Medulla oblongata (tissue), 1 donor: ENCODE results near the gene ADAMTS17.
"Not testable (repeated sequence)": the region's sequence is repeated elsewhere in the genome, so short reads cannot be mapped to it uniquely, and the experiment has no call there.

Source experiments
- DNase-seq: peaks from one replicate; pipeline ENCODE4 v3.0.0-alpha.2; 2015; ENCODE audit errors: extremely low spot score

Gene ADAMTS17

DNA sequence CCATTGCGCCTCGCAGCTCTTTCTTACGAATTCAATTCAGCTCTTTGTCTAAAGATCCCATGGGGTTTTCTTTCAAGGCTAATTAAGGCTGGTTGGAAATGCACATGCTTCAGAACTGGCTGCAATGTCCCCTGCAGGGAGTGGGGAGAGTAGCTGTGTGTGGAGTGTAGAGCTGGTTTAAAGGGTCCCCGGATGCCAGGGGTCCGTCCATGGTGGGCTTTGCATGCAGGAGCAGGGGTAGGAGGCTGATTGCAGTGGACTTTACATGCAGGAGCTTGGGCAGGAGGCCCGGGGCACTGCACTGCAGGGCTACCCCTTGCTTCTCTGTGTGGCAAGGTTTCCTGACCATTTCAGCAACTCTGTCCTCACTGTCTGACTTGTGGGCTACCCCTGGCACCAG is 346.9 kb downstream of the ADAMTS17 start:
- DNase-seq = no peak

DNA sequence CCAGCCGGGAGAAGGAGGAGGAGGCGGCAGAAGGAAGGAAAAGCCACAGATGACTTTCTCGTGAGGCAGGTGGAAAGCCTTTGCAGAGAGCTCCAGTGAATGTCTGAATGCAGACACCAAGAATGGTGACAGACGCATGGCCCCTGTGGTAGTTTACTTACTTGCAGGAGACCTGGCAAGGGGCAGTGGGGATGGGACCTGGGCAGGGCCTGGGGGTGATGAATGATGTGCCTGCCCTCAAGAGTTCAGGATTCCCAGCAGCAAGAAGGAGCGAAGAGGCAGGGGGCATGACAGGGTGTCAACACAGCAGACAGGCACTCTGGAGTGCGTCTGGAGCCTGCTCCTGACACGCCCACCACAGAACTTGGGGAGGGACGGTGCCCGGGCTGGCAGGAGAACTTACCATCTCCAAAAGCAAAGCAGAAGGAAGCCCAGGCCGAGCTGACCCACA is 348.1 kb downstream of the ADAMTS17 start:
- DNase-seq = no peak

DNA sequence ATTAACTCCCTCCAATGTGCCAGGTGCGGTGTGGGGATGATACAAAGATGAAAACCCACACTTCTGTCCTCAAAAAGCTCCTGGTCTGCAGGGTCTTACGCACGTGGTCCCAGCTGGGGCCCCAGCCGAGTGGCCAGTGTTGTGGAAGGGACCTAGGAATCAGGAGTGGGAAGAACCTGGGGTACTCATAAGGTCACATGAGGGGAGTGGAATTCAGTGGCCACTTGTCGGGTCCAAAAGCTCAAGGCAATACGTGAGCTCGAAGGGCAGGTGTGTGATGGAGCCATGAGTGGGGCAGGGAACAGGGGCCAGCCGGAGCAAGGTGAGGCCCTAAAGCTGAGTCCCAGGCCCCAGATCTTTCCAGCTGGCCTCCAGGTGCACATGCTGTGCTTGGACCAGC is 348.5 kb downstream of the ADAMTS17 start:
- DNase-seq = no peak

DNA sequence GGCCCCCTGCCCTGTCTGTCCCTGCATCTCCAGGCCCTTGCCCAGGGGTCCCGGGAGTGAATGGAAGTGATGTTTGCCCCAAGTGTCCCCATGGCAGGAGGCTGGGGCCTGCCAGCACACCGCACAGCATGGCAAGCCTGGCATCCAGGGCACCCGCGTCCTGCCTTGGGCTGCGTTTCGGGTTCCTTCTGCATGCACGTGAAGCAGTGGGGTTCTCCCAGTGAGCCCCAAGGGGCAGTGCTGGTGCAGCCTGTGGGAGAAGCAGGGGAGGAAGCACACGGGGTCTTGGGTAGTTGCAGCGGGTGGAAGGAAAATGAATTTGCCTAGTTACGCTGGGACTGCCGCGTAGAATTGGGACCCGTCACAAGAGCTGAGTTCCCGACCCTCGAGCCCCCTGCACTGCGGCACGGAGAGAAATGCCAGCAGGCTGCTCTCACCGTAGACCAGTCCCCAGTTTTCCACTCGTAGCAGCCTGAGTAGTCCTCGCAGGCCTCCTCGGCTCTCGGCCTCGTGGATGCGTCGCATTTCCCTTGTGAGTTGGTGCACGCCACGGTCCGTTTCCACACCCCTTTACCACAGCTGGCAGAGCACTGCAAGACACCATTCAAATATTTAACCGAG is 349.1 kb downstream of the ADAMTS17 start:
- no peak for DNase-seq

DNA sequence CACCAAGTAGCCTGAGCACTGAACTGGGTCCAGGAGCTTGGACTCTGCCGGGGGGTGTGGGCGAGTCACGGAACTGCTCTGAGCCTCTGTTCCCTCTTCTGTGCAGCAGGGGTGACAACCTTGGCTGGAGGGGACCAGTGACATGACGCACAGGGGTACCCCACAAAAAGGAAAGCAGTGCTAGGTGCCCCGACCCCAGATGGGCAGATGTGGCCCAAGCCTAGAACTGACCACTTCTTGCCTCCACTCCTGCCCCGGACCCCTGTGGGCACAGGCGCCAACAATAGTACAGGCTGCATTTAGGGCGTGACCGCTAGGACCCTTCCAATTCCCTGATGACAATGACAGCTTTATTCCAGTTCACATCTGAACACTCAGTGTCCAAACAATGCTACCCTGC is 352.7 kb downstream of the ADAMTS17 start:
- DNase-seq = no peak

DNA sequence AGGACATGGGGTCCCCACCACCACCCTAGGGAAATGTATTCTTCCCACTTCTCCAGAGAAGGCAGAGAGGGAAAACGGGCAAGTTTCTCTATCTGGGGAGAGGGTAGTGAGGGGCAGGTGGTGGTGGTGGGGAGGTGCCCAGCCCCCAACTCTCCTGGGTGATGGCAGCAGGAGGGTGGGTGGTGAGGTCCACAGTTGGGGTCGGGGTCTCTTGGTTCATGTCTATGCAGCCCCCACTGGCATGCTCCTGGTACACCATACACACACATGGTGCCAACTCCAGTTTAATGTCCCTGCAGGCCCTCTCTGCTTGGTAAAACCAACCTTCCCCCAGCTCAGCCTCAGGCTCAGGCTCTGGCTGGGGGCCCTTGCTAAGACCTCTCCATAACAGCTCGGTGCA is 354.1 kb downstream of the ADAMTS17 start:
- DNase-seq = no peak

DNA sequence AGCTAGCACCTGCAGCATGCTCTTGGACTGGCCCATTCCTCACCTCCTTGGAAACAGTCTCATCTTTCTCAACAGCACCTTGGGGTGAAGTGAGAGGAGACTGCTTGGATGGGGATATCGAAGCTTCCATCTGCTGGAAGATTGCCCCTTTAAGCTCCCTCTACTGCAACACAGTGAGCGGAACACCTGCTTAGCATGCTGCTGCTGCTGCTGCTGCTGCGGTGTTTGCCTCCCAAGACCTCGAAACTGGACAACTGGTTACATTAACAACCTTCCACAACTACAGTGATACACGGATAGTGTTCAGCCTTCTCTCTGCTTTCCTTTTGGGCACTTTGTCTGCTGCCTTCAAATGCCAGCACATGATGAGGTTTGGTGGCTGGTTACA is 354.7 kb downstream of the ADAMTS17 start:
- peak; percentile 11 for DNase-seq

DNA sequence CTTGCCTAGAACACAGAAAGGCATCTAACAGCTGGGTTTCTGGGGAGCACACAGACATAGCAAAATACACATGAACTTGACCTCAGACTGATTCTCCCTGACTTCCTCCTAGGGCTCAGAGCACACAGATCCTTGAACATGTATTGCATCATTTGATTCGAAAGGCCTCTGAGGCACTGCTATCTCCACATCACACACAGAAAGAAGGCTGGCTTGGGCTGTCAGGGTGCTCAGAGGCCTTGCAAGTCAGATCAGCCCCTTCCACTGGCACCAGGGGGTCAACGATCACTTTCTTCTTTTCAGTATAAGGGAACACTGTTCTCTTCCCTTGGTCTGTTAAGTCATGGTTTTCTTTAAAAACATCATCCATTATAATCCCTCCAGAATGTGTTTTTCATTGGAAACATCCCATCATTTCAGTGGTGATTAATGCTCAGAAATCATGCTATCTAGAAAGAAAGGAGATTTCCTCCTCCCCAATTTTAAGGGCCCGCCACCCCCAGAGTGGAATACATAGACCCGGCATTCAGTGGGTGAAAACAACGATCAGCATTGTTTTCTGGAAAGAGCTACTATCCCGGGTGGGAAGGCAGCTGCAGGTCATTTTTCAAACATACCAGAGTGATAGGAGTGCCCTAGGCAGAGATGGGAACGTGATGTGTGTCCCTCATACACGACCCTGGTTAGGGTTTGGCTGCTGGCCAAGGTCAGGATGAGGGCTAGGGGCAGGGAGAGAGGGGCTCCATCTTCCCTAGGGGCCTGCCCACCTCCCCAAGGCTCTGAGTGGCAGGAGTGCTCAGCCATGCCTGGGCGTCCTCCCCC is 355.3 kb downstream of the ADAMTS17 start:
- peak; percentile 81 for DNase-seq

DNA sequence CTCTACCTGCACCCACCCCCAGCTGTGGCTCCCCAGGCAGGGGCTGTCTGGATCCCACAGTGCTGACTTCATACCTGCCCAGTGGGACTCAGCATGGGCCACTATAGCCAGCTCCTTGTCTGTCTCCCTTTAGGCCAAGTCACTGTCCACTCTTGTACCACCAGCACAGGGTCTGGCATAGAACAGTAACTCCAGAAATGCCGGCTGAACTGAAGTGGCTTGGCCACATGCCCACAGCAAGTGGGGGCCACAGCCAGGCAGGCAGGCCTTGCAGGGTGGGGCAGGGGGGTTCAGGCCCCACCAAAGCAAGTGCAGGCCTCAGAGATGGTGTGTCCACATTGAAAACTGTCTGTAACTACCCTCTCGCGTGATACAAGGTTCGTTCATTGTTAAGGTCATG is 355.9 kb downstream of the ADAMTS17 start:
- DNase-seq = no peak

DNA sequence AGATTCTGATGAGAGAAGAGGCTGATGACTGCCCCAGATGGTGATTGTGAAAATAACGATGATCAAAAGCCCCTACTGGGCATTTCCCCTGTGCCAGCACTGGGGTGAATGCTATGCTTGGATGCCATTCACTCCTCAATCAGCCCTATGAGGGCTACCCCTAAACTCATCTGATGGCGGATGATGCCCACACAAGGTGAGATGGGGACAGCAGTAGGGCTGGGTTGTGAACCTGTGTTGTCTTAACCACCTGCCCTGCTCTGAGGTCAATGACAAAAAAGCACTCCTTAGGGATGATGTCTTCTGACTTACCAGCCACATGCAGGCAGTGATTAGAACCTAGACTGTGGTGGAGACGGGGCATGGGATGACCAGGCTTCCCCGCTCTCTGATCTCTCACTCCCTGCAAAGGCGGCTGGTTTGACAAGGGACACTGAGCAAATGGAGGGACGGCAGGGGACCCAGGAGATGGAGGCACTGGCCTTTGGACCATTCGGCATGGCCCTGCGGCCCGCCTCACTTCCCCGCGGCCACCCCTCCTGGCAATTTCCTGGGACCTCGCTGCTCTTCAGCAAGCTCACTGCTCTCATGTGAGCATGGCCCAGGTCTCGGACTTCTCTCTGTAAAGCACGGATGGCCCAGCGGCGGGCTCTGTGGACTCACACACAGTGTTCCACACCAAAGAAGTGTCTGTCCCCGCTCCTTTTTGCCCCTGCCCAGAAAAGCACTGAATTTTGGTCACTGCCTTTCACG is 357.1 kb downstream of the ADAMTS17 start:
- no peak for DNase-seq

DNA sequence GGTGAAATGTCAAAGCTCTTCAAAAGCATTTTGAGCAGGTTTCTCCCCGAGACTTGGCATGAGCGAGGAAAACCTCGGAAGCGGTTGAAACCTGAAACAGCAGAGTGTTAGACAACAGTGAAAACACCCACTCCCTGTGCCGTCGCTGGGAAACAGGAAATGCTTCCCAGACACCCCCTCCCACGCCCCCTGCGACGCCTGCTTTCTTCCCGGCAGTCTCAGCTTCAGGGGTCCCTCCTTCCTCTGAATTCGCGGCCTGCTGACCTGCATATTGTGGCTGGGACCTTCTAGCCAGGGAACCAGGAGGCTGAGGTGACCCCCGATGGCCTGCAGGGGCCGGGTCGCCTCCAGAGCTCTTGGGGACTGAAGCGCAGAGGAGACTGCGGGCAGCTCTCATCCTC is 357.9 kb downstream of the ADAMTS17 start:
- DNase-seq = no peak

DNA sequence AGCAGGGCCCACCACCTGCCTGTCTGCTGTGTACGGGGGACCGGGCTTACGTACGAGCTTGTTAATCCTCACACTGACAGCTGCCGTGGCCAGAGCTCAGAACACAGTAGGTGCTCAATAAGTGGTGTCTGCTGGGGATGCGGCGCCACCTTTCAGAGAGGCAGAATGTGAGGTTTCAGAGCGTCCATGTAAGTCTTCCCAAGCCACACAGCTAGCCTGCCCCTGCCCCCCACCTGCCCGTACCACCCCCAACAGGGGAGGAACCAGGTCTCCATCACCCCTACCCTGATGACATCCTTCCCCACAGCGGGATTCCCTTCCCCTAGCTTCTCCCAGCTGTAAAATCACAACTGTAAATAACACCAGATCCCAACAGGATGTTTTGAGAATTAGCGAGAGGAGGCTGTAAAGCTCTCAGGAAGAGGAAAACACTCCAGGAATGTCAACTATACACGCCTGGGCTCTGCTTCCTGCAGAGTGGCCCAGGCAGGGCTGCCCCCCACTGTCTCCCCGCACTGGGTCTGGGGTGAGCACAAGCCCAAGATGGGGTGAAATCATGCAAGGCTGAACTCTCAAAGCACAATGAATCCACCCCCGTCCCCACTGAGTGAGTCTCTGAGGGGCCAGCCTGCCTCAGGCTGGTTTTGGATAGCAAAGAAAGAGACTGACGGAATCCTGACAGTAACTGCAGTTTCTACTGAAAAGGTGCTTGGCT is 358.4 kb downstream of the ADAMTS17 start:
- DNase-seq = no peak

DNA sequence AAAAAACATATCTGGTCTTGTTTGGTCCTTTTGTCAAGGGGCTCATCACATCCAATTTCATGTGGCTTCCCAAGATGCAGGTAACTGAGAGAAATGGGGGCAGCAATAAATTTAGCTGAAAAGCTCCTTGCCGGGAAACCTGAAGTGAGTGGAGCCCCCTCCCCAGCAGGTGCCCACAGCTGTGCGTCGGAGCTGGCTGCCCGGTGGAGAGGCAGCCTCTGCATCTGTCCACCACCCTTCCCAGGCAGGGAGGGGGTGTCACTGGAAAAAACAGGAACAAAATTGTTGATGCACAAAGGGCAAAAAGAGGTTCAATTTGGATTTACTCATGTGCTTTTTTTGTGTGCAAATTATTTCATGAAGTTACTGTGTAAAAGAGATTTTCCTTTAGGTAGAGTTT is 359.1 kb downstream of the ADAMTS17 start:
- no peak for DNase-seq

DNA sequence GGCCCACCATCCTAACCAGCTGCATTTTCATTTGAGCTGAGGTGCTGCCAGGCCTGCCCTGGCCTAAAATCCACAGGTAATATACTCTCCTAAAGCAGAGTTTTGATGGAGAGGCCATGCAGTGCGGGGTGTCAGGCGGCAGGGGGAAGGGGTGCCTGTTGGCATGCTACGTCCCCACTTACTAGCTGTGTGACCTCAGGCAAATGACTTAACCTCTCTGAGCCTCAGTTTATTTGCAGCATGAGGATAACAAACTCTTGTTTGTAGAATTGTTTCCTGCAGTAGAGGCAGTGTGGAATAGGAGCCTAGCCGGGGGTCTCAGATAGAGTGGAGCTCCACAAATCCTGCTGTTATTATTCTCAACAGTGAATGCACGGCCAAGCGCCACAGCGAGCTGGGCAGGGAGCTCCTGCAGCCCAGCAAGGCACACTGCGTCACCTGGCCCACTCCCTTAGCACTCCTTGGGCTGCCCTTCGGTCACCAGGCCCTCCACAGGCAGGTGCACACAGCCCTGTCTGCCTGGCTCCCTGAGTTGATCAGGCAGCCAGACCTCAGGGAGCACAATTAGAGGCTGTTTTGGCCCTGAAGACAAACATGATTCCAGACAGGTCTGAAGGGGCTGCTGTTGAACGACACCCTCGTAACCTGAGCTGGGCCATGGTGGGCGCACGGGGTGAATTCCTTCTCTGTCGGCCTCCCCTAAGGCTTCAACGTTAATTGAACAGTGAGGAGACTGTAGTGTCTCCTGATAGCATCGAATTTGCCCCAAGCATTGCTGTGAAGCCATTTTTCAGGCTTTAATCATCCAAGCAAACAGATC is 359.7 kb downstream of the ADAMTS17 start:
- no peak for DNase-seq

DNA sequence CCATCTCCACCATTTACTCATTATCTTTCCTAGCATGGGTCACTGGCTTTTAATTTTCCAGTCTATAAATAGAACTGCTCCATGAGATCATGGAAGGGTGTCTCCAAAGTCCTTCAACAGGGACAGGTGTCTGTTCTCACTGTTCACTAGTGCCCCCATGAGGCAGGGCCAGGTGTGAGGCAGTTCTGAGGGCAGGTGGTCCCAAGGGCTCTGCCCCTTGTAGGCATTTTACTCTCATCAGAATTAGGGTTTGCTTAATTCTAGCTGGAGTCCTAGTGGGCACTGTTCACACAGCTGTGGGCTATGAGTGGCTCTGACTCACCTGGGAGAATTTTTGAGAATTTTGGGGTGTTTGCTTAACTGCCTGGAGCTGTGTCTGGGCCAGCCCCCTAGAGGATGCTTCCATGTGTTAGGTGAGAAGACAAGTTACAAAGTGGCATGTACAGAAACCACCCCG is 360.6 kb downstream of the ADAMTS17 start:
- no peak for DNase-seq

DNA sequence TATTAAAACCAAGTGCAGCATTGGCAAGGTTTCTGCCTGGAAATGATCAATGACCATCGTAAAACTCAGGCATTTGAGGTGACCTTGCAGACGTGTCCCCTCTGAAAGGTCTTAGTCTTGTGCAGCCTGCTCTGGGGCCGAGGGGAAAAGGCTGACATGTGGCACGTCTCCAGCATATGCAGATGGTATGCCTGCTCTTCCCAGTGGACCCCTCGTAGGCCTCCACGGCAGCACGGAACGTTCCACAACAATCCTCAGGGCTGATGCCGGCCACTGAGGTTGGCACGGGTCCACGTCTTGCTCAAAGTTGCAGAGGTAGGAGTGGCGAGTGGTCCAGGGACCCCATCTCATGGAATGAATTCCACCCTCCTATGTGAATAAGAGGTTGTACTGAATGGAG is 361.0 kb downstream of the ADAMTS17 start:
- DNase-seq = no peak

DNA sequence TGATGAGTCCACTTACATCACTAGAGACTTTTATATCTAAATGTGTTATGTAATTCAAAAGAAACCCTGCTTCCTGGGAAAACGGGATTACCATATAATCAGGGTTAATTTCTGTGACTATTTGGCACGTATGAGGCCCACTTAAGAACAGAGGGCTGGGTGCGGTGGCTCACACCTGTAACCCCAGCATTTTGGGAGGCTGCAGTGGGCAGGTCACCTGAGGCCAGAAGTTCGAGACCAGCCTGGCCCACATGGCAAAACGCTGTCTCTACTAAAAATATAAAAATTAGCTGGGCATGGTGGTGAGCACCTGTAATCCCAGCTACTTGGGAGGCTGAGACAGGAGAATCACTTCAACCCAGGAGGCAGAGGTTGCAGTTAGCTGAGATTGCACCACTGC is 361.9 kb downstream of the ADAMTS17 start:
- DNase-seq = not testable (repeated sequence)

DNA sequence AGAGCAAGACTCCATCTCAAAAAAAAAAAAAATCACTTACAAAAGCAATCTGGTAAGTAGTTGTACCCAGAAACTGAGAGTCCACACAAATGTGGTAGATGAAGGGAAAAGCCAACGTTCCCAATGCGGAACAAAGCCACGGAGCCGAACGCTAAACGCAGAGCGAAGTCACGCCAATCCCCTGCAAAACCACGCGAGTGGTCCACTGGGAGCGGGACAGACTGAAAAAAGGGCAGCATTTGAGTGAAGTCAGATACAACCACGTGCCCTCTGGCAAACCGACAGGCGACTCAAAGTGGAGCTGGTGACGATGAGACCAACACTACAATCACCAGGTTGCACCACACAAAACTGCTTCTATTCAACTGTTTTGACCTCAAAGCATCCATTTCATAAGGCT is 362.4 kb downstream of the ADAMTS17 start:
- DNase-seq = no peak

DNA sequence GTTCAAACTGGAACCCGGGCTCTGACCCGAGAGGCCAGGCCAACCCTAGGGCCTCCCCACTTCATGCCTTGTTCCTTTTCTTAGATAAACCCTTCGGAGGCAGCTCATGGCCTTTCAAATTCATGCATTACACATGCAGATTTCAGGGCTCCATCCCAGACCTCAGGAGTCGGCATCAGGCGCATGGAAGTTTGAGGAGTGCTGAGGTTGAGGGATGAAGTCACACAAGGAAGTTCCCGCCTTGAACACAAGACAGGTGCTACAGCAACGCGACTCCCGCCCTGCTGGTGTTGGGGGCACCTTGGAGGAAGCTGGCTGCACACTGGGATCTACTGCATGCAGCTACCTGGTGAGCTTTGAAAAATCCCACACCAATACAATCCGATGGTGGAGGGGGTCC is 363.3 kb downstream of the ADAMTS17 start:
- DNase-seq = no peak

DNA sequence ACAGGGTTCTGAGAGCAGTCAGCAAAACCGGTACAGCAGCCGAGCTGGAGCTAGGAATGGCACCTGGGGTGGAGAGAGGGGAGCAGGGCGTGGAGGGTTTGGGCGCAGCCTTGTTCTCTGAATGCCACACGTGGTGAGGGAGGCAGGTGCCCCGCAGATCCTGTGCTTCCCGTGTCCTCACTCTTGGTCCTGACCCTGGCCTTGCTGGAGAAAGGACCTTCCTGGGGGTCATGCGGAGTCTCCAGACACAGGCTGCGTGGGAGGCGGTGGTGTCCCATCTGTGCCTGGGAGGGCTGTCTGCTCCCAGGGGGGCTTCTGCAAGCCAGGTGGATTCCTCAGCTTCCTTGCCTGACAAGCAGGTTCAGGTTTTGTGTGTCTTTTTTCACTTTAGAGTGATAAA is 363.8 kb downstream of the ADAMTS17 start:
- DNase-seq = no peak

DNA sequence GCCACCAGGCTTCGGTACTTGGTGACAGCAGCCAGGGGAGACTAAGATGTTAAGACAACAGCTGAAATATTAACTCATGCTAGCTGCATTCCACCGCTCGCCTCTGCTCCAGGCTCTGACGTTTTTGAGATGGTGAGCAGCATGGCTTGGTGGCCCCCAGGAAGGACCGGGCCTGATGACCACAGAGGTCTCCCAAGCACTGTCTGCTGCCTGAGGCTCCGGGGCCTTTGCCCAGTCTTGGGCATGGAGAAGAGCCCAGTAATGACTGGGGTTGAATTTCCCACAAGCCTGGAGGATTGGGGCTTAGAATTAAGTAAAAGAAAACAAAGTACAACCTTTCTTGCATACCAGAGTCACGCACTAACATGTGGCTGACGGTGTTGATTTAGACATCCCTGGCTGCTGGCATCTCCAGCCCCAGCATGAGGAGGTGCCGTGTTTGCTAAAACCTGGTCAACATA is 364.9 kb downstream of the ADAMTS17 start:
- no peak for DNase-seq
